ENCODE measurements around the gene NFIB. TPM values are rescaled to one million over a fixed set of nuclear protein-coding genes. Genes with fewer than 3 reads are reported as not detected.

Gene NFIB
- total RNA-seq, 1 experiment from 2014 or later = 12.5 TPM

DNA sequence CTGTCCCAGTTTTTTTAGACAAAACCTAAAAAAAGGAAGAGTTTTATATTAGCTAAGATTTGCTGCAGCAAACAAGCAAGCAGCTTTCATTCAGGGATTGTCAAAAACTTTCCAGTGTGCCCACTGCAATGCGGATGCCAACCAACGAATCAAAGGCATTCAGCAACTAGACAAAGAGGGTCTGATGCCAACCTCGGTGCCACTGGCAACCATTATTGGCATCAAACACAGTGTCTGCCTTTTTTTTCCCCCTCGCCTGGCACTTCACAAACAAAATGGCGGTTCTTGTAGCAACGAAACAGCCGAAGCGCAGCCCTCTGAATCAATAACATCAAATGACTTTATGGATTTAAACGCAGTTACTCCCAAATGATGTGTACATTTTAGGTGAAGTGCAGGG lies 10.4 kb downstream of the NFIB start (continued):
- TF ChIP-seq TP53 (CRISPR knock-in tag; IDR thresholded peaks at IDR 0.05) = no peak
- TF ChIP-seq ATF1 (CRISPR knock-in tag; IDR thresholded peaks at IDR 0.05) = no peak
- TF ChIP-seq, protein P1, sequence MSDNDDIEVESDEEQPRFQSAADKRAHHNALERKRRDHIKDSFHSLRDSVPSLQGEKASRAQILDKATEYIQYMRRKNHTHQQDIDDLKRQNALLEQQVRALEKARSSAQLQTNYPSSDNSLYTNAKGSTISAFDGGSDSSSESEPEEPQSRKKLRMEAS (CRISPR knock-in tag; IDR thresholded peaks at IDR 0.05) = no peak
- TF ChIP-seq ZNF317 (CRISPR knock-in tag; IDR thresholded peaks at IDR 0.05; ENCODE audit: borderline replicate concordance, low read depth) = no peak
- TF ChIP-seq, protein P2, sequence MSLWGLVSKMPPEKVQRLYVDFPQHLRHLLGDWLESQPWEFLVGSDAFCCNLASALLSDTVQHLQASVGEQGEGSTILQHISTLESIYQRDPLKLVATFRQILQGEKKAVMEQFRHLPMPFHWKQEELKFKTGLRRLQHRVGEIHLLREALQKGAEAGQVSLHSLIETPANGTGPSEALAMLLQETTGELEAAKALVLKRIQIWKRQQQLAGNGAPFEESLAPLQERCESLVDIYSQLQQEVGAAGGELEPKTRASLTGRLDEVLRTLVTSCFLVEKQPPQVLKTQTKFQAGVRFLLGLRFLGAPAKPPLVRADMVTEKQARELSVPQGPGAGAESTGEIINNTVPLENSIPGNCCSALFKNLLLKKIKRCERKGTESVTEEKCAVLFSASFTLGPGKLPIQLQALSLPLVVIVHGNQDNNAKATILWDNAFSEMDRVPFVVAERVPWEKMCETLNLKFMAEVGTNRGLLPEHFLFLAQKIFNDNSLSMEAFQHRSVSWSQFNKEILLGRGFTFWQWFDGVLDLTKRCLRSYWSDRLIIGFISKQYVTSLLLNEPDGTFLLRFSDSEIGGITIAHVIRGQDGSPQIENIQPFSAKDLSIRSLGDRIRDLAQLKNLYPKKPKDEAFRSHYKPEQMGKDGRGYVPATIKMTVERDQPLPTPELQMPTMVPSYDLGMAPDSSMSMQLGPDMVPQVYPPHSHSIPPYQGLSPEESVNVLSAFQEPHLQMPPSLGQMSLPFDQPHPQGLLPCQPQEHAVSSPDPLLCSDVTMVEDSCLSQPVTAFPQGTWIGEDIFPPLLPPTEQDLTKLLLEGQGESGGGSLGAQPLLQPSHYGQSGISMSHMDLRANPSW (CRISPR knock-in tag; conservative IDR thresholded peaks at IDR 0.05; ENCODE audit: low read depth) = no peak
- TF ChIP-seq RORB (CRISPR knock-in tag; IDR thresholded peaks at IDR 0.05) = no peak
- TF ChIP-seq ZNF138 (CRISPR knock-in tag; conservative IDR thresholded peaks at IDR 0.05) = no peak
- TF ChIP-seq FOXP1 (CRISPR knock-in tag; IDR thresholded peaks at IDR 0.05; ENCODE audit: borderline replicate concordance) = no peak
- TF ChIP-seq, protein P3, sequence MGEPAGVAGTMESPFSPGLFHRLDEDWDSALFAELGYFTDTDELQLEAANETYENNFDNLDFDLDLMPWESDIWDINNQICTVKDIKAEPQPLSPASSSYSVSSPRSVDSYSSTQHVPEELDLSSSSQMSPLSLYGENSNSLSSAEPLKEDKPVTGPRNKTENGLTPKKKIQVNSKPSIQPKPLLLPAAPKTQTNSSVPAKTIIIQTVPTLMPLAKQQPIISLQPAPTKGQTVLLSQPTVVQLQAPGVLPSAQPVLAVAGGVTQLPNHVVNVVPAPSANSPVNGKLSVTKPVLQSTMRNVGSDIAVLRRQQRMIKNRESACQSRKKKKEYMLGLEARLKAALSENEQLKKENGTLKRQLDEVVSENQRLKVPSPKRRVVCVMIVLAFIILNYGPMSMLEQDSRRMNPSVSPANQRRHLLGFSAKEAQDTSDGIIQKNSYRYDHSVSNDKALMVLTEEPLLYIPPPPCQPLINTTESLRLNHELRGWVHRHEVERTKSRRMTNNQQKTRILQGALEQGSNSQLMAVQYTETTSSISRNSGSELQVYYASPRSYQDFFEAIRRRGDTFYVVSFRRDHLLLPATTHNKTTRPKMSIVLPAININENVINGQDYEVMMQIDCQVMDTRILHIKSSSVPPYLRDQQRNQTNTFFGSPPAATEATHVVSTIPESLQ (CRISPR knock-in tag; IDR thresholded peaks at IDR 0.05) = no peak

DNA sequence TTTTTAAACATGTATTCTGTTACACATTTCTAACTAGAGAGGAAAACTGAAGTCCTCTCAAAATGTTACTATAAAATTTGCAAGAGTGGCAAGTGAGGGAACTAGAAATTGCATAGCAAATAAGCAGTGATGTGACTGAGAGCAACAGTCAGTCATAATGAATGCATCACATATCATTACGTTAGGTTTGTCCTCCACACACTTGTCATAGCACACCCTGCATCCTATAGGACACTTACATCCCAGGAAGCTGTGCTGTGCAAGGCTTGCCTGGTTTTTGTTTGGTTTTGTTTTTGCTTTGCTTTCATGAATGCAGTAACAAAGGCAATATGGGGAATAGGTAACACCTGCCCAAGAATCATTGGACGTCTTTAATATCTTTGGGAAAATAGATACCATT lies 10.8 kb downstream of the NFIB start:
- H3K9me3 Mint-ChIP-seq = no peaks in the 10 kb centered on the region
- no peak overlapping the region for H3K27ac Mint-ChIP-seq
- no peak overlapping the region for H3K4me3 Mint-ChIP-seq
- DNase-seq (ENCODE audit: low spot score) = no peak
- CTCF ChIA-PET = no interaction called here
- ATAC-seq = no peak
- no peak for TF ChIP-seq IRF2 (CRISPR knock-in tag; IDR thresholded peaks at IDR 0.05; ENCODE audit: borderline replicate concordance, low read depth)
- no peak for TF ChIP-seq GRHL2 (CRISPR knock-in tag; IDR thresholded peaks at IDR 0.05; ENCODE audit: insufficient replicate concordance, severe bottlenecking)
- no peak for TF ChIP-seq ZNF138 (CRISPR knock-in tag; conservative IDR thresholded peaks at IDR 0.05)
- no peak for TF ChIP-seq NFATC4 (CRISPR knock-in tag; IDR thresholded peaks at IDR 0.05)
- no peak for TF ChIP-seq ZNF671 (CRISPR knock-in tag; IDR thresholded peaks at IDR 0.05)
- TF ChIP-seq, protein P4, sequence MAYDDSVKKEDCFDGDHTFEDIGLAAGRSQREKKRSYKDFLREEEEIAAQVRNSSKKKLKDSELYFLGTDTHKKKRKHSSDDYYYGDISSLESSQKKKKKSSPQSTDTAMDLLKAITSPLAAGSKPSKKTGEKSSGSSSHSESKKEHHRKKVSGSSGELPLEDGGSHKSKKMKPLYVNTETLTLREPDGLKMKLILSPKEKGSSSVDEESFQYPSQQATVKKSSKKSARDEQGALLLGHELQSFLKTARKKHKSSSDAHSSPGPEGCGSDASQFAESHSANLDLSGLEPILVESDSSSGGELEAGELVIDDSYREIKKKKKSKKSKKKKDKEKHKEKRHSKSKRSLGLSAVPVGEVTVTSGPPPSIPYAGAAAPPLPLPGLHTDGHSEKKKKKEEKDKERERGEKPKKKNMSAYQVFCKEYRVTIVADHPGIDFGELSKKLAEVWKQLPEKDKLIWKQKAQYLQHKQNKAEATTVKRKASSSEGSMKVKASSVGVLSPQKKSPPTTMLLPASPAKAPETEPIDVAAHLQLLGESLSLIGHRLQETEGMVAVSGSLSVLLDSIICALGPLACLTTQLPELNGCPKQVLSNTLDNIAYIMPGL (CRISPR knock-in tag; IDR thresholded peaks at IDR 0.05) = no peak
- H3K4me1 Mint-ChIP-seq = peaks cover 19% of the 10 kb centered on the region
- peaks cover 12% of the 10 kb centered on the region for H3K36me3 Mint-ChIP-seq
- no peaks in the 10 kb centered on the region for H3K27me3 Mint-ChIP-seq (ENCODE audit: low read depth)
- POLR2A ChIA-PET = no interaction called here

DNA sequence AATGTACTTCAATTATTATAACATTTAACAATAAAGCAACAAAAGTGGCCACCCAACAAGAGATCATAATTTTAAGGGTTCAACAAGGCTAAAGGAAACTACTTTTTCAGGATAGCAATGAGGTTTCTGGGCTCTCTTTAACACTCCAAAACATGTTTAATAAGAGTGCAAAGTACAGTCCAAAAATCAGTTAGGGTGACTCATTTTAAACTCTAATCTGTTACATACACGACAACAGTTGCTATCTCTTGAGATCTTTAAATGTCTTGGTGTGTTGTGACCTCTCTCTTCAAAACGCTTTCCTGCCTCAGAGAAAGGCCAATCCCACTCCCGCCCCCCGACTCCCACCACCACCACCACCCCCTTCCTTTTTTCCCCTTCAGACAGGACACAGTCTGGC lies 11.5 kb downstream of the NFIB start:
- CTCF ChIA-PET = interaction anchor here (1.3 kb wide), 1 partner anchor 125 kb away, joined by 3 read pairs; no protein-coding TSS in a partner anchor
- no peak for TF ChIP-seq RORB (CRISPR knock-in tag; IDR thresholded peaks at IDR 0.05)
- no peak for TF ChIP-seq ZNF219 (CRISPR knock-in tag; IDR thresholded peaks at IDR 0.05; ENCODE audit: borderline replicate concordance)
- TF ChIP-seq, protein P5, sequence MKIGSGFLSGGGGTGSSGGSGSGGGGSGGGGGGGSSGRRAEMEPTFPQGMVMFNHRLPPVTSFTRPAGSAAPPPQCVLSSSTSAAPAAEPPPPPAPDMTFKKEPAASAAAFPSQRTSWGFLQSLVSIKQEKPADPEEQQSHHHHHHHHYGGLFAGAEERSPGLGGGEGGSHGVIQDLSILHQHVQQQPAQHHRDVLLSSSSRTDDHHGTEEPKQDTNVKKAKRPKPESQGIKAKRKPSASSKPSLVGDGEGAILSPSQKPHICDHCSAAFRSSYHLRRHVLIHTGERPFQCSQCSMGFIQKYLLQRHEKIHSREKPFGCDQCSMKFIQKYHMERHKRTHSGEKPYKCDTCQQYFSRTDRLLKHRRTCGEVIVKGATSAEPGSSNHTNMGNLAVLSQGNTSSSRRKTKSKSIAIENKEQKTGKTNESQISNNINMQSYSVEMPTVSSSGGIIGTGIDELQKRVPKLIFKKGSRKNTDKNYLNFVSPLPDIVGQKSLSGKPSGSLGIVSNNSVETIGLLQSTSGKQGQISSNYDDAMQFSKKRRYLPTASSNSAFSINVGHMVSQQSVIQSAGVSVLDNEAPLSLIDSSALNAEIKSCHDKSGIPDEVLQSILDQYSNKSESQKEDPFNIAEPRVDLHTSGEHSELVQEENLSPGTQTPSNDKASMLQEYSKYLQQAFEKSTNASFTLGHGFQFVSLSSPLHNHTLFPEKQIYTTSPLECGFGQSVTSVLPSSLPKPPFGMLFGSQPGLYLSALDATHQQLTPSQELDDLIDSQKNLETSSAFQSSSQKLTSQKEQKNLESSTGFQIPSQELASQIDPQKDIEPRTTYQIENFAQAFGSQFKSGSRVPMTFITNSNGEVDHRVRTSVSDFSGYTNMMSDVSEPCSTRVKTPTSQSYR (CRISPR knock-in tag; IDR thresholded peaks at IDR 0.05) = no peak
- TF ChIP-seq, protein P6, sequence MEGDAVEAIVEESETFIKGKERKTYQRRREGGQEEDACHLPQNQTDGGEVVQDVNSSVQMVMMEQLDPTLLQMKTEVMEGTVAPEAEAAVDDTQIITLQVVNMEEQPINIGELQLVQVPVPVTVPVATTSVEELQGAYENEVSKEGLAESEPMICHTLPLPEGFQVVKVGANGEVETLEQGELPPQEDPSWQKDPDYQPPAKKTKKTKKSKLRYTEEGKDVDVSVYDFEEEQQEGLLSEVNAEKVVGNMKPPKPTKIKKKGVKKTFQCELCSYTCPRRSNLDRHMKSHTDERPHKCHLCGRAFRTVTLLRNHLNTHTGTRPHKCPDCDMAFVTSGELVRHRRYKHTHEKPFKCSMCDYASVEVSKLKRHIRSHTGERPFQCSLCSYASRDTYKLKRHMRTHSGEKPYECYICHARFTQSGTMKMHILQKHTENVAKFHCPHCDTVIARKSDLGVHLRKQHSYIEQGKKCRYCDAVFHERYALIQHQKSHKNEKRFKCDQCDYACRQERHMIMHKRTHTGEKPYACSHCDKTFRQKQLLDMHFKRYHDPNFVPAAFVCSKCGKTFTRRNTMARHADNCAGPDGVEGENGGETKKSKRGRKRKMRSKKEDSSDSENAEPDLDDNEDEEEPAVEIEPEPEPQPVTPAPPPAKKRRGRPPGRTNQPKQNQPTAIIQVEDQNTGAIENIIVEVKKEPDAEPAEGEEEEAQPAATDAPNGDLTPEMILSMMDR (IDR thresholded peaks at IDR 0.05) = no peak
- TF ChIP-seq, protein P7, sequence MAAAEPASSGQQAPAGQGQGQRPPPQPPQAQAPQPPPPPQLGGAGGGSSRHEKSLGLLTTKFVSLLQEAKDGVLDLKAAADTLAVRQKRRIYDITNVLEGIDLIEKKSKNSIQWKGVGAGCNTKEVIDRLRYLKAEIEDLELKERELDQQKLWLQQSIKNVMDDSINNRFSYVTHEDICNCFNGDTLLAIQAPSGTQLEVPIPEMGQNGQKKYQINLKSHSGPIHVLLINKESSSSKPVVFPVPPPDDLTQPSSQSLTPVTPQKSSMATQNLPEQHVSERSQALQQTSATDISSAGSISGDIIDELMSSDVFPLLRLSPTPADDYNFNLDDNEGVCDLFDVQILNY (CRISPR knock-in tag; IDR thresholded peaks at IDR 0.05) = no peak
- no peak for TF ChIP-seq CREB1 (CRISPR knock-in tag; IDR thresholded peaks at IDR 0.05)
- no peak for TF ChIP-seq JAZF1 (CRISPR knock-in tag; IDR thresholded peaks at IDR 0.05)
- TF ChIP-seq OVOL2 (CRISPR knock-in tag; IDR thresholded peaks at IDR 0.05; ENCODE audit: borderline replicate concordance) = no peak
- no peak for TF ChIP-seq SOX15 (CRISPR knock-in tag; IDR thresholded peaks at IDR 0.05)

More for the DNA sequence above, 11.5 kb downstream of the NFIB start:
- DNase-seq (ENCODE audit: low spot score) (no peak), ATAC-seq (no peak)
- Mint-ChIP-seq H3K4me1 (peaks cover 18% of the 10 kb centered on the region), H3K36me3 (peaks cover 12% of the 10 kb centered on the region), H3K27ac (no peak overlapping the region), H3K4me3 (no peak overlapping the region), H3K27me3 (ENCODE audit: low read depth) (no peaks in the 10 kb centered on the region), H3K9me3 (no peaks in the 10 kb centered on the region)
- POLR2A ChIA-PET = no interaction called here
